NCI-H1048 (cell line): Measurements from ENCODE around the gene GORASP1.

Experiments
- DNase-seq: peaks from one replicate; lab custom pipeline; 2025; lab: John Stamatoyannopoulos, UW

GORASP1 gene

DNA sequence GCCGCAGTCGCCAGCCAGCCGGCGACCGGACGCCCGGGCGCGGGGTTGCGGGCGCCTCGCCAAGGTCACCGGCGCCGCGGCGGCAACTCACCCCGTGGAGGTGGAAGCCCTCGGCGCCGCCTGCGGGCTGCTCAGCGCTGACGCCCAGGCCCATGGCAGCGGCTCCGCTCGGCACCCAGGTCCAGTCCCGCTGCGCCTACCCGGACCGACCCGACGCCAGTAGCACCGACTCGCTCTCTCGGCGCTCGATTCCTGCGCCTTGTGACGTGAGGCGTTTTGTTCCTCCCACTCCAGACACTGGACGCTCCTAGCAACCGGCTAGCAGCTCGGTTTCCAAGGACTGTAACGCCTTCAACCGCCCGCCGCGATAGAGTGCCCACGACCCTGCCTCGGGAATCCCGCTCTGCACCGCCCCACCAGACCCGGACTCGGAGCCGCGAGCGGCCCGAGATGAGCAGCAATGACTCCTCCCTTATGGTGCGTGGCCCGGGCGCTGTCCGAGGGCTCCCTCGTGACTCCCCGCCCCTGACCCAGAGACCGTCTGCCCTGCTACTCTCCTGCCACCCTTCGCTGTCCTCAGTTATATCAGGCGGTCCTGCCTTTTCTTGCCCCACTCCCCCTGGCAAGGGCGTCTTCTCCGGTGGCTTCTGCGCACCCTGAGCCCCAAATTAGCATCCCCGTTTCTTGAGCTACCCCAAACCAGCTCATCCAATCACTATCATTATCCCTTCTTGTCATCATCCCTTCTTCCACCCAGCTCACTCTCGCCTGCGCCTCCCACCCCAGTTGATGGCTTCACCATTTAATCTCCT, at the start of gene GORASP1, which contains the start of gene TTC21A:
Gene GORASP1 (minus strand): TSS at position 240 of the 812 bp plus-strand sequence. CDS start 86 bp downstream, at position 154.
Gene TTC21A (plus strand): TSS at position 293 of the 812 bp plus-strand sequence. CDS start 158 bp downstream, at position 451.
- DNase-seq, result peak; percentile 29

DNA sequence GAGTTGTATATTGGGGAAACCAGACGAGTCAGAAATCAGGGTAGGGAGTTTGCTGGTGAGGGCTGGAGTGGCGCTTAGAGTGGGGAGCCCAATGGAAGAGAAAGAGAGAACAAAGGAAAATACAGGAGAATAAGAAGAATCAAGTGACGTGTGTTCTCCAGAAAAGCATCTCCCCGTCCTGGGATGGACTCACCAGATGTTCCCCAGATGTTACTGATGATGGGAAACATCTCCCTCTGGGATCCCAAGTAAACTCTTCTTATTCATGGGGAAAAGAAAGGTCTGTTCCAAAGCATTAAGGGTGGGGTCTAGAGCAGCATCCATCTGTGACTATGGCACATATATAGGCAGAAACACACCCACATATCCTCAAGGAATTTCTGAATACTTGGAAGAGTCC, 49.0 kb upstream of the GORASP1 start:
- DNase-seq, result no peak

DNA sequence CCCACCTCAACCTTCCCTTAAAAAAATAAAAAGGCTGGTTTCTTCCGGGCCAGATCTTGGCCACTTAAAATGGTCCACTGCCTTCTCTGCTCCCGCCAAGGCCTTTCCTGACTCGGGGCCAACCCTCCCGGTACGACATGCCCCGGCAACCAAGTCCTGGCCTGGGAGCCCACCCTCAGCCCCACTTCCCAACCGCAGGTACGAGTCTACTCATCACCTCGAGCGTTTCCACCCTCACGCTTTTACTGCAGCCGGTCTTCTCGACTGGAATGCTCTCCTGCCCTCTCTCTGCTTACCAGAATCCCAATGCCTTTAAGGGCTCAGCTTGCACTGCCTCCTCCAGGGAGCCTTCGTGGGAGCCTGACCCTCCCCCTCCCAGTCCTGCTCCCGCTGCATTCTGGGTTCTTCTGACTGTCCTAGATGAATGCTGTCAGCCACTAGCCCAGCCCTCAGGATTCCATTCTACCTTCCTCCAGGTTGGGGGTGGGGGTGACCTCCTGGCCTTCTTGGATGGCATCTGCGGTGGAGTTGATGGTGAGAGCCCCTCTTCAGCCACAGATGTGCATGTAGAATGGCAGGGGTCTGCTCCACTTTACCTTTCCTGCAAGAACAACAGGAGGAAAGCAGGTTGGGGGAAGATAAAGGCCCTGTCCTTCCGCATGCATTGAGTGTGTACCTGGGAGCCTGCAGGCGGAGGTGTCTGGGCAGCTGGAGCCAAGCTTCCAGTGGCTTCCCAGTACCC, 47.0 kb upstream of the GORASP1 start:
- no peak for DNase-seq

DNA sequence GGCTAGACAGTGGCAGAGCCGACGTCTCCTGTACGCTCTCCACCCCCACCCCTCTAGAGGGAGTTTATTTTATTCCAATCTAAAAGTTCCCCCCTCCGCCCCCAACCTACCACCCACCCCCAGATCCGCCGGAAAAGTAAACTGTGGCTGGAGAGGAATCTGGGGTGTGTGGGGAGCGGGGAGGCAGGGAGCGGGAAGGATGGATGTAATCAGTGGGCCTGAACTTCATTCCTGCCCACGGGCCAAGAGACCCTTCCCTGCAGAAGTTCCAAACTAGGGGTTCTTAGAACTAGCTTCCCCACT, 46.5 kb upstream of the GORASP1 start:
- DNase-seq, result no peak

DNA sequence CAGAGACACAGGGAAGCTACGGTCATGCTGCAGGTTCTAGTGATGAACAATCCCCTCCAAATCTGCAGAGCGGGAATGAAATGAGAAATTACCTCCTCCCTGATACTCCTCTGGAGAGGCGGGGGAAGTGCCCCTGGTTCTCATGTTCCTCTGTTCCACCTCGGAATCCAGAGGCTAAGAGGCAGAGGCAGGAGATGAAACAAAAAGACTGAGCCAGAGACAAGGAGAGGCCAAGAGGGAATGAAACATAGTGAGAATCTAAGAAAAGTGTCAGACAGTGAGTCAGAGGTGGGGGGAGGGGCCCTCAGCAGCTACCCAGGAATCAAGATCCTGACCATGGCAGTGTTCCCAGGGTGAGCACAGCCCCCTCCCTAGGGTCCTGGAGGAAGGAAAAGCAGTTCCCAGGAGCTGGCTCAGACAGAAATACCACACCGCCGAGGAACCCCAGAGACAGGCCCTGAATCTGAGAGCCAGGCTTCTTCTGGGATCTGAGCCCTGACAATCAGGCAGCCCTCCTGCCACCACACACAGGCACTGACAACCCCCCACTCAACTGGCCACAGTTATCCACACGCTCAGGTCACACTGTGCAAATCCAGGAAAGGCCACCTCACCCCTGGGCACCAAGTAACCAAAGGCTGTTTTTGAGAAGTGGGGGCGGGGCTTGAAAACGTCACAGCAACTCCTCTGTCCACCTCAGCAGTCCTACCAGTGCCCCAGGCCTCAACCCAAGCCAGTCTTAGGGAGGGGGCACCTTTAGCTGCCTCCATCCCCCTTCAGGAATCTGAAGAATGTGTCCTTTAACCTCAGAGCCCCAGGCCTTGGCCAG, 43.6 kb upstream of the GORASP1 start:
- DNase-seq, result no peak

DNA sequence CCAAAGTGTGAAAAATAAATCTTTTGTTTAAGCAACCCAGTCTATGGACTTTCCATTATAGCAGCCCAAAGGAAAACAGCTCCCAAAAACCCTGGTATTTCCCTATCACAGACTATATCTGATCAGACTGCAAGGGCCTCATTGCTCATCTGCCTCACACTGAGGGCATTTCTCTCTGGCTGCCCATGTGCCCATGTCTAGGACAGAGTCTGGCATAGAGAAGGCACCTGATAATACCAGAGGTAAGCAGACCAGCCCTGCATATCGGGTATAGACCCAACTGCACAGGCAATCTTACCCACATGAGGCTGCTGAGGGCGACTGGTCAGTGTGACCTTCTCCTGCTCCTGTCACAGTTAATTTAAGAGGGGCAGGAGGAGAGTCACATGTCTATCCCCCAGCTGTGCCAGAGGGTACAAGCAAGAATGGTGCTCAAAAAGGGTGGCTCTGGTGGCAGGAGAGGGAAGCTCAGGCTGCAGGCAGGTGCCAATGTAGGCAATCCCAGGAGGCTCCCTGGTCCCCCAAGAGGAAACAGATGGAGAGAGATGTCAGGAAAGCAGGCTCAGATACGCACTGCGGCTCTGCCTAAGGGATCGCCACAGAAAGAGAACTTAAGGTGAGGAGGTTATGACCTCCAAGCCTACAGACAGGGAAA, 42.8 kb upstream of the GORASP1 start:
- no peak for DNase-seq

DNA sequence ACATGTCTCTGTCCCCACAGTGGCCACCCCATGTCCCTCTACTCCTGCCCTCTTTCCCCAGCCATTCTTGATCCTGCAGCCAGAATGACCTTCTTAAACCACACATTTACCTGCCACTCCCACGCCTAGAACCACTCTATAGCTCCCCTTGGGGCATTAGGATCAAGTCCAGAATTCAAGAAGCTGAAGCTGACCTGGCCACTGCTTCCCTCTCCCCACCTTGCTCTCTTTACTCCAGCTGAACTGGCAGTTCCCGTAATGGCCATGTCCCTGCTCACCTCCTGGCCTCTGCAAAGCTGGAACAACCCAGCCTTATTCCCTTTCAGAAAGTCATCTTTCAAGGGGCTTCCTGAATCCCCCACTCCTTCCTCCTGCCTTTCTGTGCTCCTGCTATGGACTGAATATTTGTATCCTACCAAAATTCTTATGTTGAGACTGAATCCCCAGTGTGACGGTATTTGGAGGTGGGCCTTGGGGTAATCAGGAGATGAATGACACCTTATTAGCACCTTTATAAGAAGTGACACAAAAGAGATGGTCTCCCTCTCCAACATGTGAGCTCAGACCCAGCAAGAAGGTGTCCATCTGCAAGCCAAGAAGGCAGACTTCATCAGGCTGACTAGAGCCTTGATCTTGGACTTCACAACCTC, 42.2 kb upstream of the GORASP1 start:
- no peak for DNase-seq

DNA sequence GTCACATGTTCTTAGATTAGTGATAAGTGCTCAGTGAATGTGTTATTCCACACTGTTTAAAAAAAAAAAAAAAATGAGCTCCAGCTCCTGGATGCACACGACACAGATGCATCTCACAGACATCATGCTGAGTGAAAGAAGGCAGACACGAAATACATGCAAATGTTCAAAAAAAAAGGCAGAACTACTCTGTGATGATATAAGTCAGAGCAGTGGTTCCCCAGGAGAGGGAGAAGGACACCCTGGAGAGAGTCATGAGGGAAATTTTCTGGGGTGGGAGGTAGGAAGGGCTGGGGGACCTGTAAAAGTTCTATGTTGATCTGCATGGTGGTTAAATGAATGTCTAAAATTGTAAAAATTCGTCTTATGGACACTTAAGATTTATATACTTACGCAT, 41.6 kb upstream of the GORASP1 start:
- DNase-seq, result no peak

DNA sequence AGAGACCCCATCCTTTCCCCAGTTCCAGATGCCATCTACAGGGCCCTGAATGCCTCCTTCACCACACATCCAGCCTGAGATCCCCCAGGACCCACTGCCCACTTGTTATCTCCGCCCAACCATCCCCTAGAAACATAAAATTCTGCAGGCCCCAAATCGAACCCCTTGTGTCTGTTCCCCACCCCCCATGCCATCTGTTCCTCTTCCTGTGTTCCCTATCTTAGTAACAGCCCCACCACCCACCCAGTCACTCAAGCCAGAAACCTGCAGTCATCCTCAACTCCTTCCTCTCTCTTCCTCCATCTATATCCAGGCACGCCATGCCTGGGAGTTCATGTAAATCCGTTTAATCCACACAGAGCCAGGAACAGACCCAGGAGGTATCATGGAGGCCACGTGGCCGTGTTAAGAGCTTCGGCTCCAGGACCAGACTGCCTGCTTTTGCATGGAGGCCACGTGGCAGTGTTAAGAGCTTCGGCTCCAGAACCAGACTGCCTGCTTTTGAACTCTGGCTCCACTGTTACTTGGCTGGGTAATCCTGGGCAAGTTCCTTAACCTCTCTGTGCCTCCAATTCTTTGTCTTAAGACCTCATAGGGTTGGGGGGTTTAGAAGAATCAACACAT, 41.1 kb upstream of the GORASP1 start:
- no peak for DNase-seq

DNA sequence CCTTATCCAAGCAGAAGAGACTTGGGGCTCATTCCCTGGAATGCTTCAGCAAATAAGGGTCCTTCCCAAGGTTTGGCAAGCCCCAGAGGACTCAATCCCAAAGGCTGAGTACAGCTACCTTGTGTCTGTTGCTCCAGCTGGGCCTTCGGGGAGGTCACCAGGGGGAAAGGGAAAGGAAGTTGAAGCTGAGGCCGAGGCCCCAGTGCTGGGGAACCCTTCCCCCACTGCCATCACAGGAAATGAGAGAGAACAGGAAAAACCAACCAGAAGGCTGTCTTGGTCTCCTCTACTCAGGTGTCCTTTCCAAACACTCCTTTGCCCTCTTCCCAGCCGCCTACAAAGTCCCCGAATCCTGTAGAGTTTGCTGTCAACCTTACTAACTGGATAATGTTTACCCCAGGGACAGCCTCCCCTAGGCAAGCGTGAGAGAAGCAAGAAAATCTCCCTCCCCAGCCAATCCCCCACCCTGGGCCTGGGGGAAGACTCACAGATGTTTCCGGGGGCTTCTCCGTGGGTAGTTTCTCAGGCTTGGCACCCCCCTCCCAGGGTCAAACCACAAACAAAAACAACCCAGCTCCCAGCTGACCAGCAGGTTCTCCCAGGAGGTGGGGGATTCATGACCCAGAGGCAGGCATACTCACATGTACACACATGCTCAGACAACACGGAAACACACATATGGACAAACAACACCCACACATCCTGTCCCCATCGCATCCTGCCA, 40.4 kb upstream of the GORASP1 start:
- no peak for DNase-seq

DNA sequence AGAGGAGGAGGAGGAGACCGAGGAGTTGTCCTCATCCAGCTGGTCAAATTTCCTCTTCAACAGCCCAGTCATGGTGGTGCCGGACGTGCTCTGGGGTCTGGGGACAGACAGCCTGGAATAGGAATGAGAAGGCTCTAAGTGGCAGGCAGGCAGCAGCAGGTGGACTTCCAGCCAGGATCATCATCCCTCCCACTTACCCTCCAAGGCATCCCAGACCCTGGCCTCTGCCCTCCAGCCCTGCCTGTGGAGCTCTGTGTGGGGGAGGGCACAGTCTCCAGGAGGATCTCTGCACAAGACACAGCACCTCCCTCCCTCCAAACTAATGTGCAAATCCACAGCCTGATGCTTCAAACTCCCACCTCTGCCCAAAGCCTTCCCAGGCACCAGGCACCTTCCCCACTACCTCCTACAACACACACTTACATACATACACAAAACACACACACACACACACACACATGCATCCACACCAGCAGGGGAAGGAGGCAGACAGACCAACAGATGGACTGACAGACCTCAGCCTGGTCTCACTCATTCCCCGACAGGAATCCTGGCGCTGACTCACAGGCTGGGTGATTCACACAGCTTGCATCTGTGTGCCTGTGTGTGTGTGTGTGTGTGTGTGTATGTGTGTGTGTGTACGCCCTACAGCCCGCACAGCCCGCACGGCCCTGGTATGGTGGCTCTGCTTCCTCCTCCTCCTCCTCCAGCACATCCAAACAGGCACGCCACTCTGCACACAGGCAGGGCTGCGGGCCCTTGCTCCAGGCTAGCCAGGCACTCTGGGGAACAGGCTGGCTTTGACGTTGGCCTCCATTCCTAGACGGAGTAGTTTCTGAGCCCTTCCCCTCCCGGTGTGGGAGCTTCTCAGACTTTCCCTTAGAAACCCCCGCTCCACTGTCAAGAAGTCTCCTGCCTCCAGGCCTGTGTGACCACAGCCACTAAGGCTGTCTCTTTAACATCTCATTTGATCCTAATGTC, 39.5 kb upstream of the GORASP1 start:
- no peak for DNase-seq

DNA sequence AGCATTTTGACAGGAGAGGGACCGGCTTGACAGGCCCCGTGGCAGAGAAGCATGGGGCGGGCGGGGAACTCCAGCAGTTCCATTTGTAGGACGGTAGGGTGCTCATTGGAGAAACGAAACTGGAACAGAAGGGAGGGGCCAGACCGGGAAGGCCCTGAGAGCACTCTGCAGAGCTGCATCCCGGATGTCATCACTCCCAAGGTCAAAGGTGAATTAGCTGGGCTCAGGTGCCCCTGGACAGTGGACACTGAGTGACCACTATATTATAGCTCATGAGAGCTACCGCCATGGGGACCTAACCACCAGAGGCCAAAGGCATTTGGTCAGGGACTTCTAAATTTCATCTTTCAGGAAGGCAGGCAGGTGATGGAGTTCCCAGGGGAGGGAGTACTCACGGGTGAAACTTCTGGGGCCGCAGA, 38.7 kb upstream of the GORASP1 start:
- DNase-seq, result no peak

DNA sequence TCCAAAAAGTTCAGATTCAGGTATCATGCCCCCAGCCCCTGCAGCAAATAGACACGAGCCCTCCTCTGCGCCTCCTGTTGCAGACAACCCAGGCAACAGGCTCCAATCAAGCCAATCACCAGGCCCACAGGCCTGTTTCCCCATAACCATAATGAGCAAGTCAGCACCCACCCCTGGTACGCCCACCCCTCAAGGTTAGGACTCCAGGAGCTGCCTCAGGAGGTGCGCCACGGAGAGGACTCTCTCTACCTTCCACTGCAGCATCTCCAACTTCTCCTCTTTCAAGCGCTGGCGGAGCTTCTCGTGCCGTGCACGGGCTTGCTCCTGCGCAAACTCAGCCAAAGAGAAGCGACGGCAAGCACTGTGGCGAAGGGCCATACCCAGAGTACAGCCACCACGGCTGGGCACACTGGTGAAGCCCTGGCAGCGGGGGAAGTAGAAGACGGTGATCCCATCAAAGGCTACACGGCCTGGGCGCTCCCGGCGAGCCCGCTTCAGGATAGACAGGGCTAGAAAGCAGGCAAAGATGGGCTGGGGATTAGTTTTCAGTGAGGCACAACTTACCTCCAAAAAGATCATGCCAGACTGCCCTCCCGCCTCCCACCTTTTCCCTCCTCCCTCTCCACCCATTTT, 37.4 kb upstream of the GORASP1 start:
- DNase-seq, result no peak

DNA sequence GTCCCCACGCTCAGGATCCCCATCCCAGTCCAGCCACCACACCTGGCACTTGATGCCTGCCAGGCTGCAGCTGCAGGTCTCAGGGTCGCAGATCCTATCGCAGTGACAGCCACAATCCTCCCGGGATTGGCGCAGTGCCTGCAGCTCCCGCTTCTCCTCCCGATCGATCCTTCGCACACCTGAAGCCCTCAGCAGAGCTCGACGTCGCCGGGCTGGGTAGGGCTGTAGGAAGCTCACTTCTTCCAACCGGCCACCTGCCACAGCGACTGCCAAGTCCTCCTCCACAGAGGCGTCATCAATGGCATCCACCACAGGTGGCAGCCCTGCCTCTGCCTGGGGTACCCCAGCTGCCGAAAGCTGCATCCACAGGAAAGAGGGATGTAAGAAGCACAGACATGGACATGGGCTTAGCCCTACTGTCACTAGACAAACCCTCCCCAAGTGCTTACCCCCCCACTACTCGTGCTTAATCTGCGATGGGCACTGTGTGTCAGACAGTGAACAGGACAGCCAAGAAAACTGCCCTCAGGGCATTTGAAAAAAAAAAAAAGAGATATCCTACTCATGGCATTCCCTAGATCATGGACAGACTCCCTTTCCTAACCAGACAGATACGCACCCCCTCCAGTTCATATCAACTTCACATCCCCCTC, 36.8 kb upstream of the GORASP1 start:
- DNase-seq, result no peak

DNA sequence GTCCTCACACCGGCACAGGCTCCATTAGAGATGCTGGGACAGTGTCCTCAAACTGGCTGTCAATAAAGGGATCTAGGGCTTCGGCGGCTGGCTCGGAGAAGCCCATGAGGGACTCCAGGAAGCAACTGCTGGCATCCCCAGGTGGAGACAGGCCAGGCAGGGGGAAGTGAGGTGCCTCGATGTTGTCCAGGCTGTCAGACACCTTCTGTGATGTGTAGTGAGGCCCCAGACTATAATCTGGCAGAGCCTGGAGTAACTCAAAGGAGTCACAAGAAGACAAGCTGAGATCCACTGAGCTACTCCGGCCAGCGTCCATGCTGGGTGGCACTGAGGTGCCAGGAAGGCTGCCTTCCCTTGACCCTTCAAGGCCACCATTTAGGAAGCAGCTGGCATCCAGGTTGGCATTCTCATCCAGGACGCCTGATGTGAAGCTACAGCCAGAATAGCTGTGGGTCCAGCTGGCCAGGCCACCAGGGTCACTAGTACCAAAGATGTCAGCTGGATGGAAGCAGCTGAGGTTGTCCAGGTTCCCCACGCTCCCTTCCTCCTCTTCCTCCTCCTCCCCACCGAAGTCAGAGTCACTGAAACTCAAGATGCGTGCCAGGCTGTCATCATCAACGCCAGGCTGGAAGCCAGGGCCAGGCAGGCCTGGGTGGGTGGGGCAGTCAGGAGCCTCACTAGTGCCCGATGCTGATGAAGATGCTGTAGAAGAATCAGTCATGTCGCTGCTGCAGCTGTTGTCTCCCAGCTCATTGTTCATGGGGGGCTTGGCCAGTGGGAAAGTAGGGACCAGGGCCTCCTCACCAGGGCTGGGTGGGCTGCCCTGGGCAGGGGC, 35.8 kb upstream of the GORASP1 start:
- no peak for DNase-seq

DNA sequence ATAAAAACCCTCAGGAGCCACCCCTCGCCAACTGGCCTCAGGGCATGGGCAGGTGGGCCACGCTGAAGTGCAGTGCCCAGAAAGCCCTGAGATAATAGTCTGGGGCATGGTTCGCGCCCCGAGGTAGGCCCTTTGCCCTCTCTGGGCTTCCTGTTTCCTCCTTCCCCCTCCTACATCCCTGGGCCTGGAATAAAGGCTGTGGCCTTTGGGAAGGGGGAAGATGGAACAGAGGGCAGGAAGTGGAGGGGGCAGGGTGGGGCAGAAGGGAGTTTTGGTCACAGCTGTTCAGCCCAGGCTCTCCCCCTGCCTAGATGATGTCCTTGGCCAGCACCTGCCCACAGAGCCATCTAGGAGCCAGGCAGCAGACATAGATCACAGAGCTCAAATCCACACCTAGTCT, 34.6 kb upstream of the GORASP1 start:
- no peak for DNase-seq
